H9 (cell line): ENCODE data around the gene MORN1. TPM values are rescaled to one million over a fixed set of nuclear protein-coding genes. Genes with fewer than 3 reads are reported as not detected.

Experiments
- DNase-seq: peaks from one replicate; pipeline ENCODE4 v3.0.0-alpha.2; 2017
- H2AFZ ChIP-seq: one replicate; pipeline ENCODE4 v1.6.1; 2013; ENCODE audit warnings: mild to moderate bottlenecking, low read length, control low read depth, moderate library complexity
- H2AK5ac ChIP-seq: 2 replicates; pipeline ENCODE4 v1.6.1; 2013; ENCODE audit warnings: low read length, control low read depth, mixed read lengths; ENCODE audit not compliant: insufficient read length
- H2BK120ac ChIP-seq: one replicate; pipeline ENCODE4 v1.6.1; 2013; ENCODE audit warnings: low read depth, mild to moderate bottlenecking, low read length, control low read depth, inconsistent platforms; ENCODE audit not compliant: poor library complexity, severe bottlenecking
- H2BK12ac ChIP-seq: 2 replicates; pipeline ENCODE4 v1.6.1; 2013; ENCODE audit warnings: low read length, control low read depth, mixed read lengths, low read depth; ENCODE audit not compliant: insufficient read length
- H2BK15ac ChIP-seq: 2 replicates; pipeline ENCODE4 v1.6.1; 2013; ENCODE audit warnings: low read depth, low read length, control low read depth
- H2BK20ac ChIP-seq: one replicate; pipeline ENCODE4 v1.6.1; 2013; ENCODE audit warnings: low read depth, mild to moderate bottlenecking, low read length, control low read depth, inconsistent platforms; ENCODE audit not compliant: poor library complexity, severe bottlenecking
- H2BK5ac ChIP-seq: 2 replicates; pipeline ENCODE4 v1.6.1; 2013; ENCODE audit warnings: low read length, control low read depth, mixed read lengths; ENCODE audit not compliant: insufficient read length
- H3K14ac ChIP-seq: 2 replicates; pipeline ENCODE4 v1.6.1; 2013; ENCODE audit warnings: low read length, control low read depth; ENCODE audit not compliant: insufficient read depth
- H3K18ac ChIP-seq: 2 replicates; pipeline ENCODE4 v1.6.1; 2013; ENCODE audit warnings: low read depth, mild to moderate bottlenecking, mixed read lengths, low read length, control low read depth; ENCODE audit not compliant: insufficient read length
- H3K23ac ChIP-seq: 2 replicates; pipeline ENCODE4 v1.6.1; 2013; ENCODE audit warnings: low read length, control low read depth, mixed read lengths, low read depth; ENCODE audit not compliant: insufficient read length
- H3K23me2 ChIP-seq: 2 replicates; pipeline ENCODE4 v1.6.1; 2013; ENCODE audit warnings: low read depth, mild to moderate bottlenecking, mixed read lengths, low read length, control low read depth; ENCODE audit not compliant: insufficient read length, poor library complexity, severe bottlenecking
- H3K27ac ChIP-seq: 2 replicates; pipeline ENCODE4 v1.5.1; 2013; ENCODE audit warnings: low read length, control low read depth, mixed read lengths, low read depth; ENCODE audit not compliant: insufficient read length
- H3K27me3 ChIP-seq: 2 replicates; pipeline ENCODE4 v1.6.1; 2013; ENCODE audit warnings: low read length, control low read depth, inconsistent platforms; ENCODE audit not compliant: insufficient read depth
- H3K4ac ChIP-seq: 2 replicates; pipeline ENCODE4 v1.6.1; 2013; ENCODE audit warnings: low read depth, mild to moderate bottlenecking, control low read depth, inconsistent platforms, low read length, moderate library complexity
- H3K4me1 ChIP-seq: 2 replicates; pipeline ENCODE4 v1.6.1; 2013; ENCODE audit warnings: low read length, control low read depth, inconsistent platforms; ENCODE audit not compliant: insufficient read depth
- H3K4me2 ChIP-seq: 2 replicates; pipeline ENCODE4 v1.6.1; 2013; ENCODE audit warnings: low read length, control low read depth, mixed read lengths; ENCODE audit not compliant: insufficient read length, insufficient read depth
- H3K56ac ChIP-seq: 2 replicates; pipeline ENCODE4 v1.6.1; 2013; ENCODE audit warnings: low read depth, mild to moderate bottlenecking, mixed read lengths, low read length, control low read depth; ENCODE audit not compliant: insufficient read length
- H3K79me1 ChIP-seq: 2 replicates; pipeline ENCODE4 v1.6.1; 2013; ENCODE audit warnings: low read depth, mild to moderate bottlenecking, moderate library complexity, low read length, control low read depth, inconsistent platforms; ENCODE audit not compliant: insufficient read depth, poor library complexity, severe bottlenecking
- H3K79me2 ChIP-seq: 2 replicates; pipeline ENCODE4 v1.6.1; 2013; ENCODE audit warnings: low read length, control low read depth, inconsistent platforms; ENCODE audit not compliant: insufficient read depth
- H3K9ac ChIP-seq: 2 replicates; pipeline ENCODE4 v1.6.1; 2013; ENCODE audit warnings: low read length, control low read depth, mixed read lengths; ENCODE audit not compliant: insufficient read length; ENCODE audit errors: extremely low read depth
- H3K9me3 ChIP-seq: one replicate; pipeline ENCODE4 v1.6.1; 2013; ENCODE audit warnings: low read depth, low read length, inconsistent platforms; ENCODE audit not compliant: control insufficient read depth
- H3T11ph ChIP-seq: one replicate; pipeline ENCODE4 v1.6.1; 2013; ENCODE audit warnings: mild to moderate bottlenecking, low read length, control low read depth, inconsistent platforms
- H4K20me1 ChIP-seq: one replicate; pipeline ENCODE4 v1.6.1; 2013; ENCODE audit not compliant: control insufficient read depth, insufficient read length, insufficient read depth
- H4K5ac ChIP-seq: 2 replicates; pipeline ENCODE4 v1.6.1; 2013; ENCODE audit warnings: low read depth, mild to moderate bottlenecking, mixed read lengths, low read length, control low read depth; ENCODE audit not compliant: insufficient read length
- H4K8ac ChIP-seq: replicated peaks from 2 replicates; pipeline ENCODE4 v1.6.1; 2013; ENCODE audit warnings: low read length, control low read depth, mixed read lengths, low read depth; ENCODE audit not compliant: insufficient read length
- H4K91ac ChIP-seq: 2 replicates; pipeline ENCODE4 v1.6.1; 2013; ENCODE audit warnings: low read depth, mild to moderate bottlenecking, moderate library complexity, mixed read lengths, low read length, control low read depth; ENCODE audit not compliant: insufficient read length
- H3K27ac Mint-ChIP-seq, 3 experiments: 2 replicates in 2 of 3; 3 replicates in 1 of 3; pipeline ENCODE4 v1.8.0; 2020 to 2021; ENCODE audit warnings: mixed read lengths in 3 of 3, mild to moderate bottlenecking in 1 of 3, moderate library complexity in 1 of 3
- H3K27me3 Mint-ChIP-seq: 2 replicates; pipeline ENCODE4 v1.8.0; 2021; ENCODE audit warnings: low read depth, mild to moderate bottlenecking, moderate library complexity, mixed read lengths
- H3K36me3 Mint-ChIP-seq, 3 experiments: 2 replicates in 2 of 3; 3 replicates in 1 of 3; pipeline ENCODE4 v1.8.0; 2020 to 2021; ENCODE audit warnings: low read depth in 3 of 3, mixed read lengths in 3 of 3; ENCODE audit not compliant: insufficient read depth in 1 of 3
- H3K4me1 Mint-ChIP-seq, 2 experiments: 2 replicates each; pipeline ENCODE4 v1.8.0; 2020; ENCODE audit warnings: mixed read lengths in 2 of 2
- H3K4me3 Mint-ChIP-seq, 2 experiments: 2 replicates in 1 of 2; 3 replicates in 1 of 2; pipeline ENCODE4 v1.8.0; 2020 to 2021; ENCODE audit warnings: mild to moderate bottlenecking in 2 of 2, mixed read lengths in 2 of 2, moderate library complexity in 1 of 2
- H3K9me3 Mint-ChIP-seq, 2 experiments: 2 replicates in 1 of 2; 3 replicates in 1 of 2; pipeline ENCODE4 v1.8.0; 2020; ENCODE audit warnings: mild to moderate bottlenecking in 2 of 2, mixed read lengths in 2 of 2, moderate library complexity in 1 of 2
- CTCF ChIP-seq: fragments of 200-600 bp; sonication (generic); conservative IDR thresholded peaks from 3 replicates; pipeline ENCODE4 v1.8.0; 2021; ENCODE audit warnings: antibody characterized with exemption, mild to moderate bottlenecking
- WGBS: extraction: QIAGEN DNeasy Blood & Tissue Kit; methylation state at CpG from one replicate; pipeline ENCODE4 v1.1.7; 2013; ENCODE audit warnings: missing lambda C conversion rate, low lambda C conversion rate, mixed read lengths; ENCODE audit not compliant: insufficient read length; ENCODE audit errors: extremely low coverage; 5-methylcytosine and 5-hydroxymethylcytosine counted together
- total RNA-seq: library from RNA; stranded (reverse); gene quantifications from 2 replicates; pipeline ENCODE4 v1.2.1, GENCODE V29; 2021

Gene MORN1
- total RNA-seq, 1 experiment from 2014 or later = 12.7 TPM

GRCh38 chr1:2373551-2374251 lies 17.7 kb downstream of the MORN1 start:
- Mint-ChIP-seq H3K9me3 (no peaks in the 10 kb centered on the region; a peak in 1 of 5 replicates), H3K4me3 (no peak overlapping the region), H3K27ac (no peak overlapping the region), H3K27me3 (no peaks in the 10 kb centered on the region; the same call in none of the 2 replicates), H3K4me1 (no peaks in the 10 kb centered on the region), H3K36me3 (peaks cover 0 to 7% (median 0%) of the 10 kb centered on the region in 3 experiments; a peak in 4 of 7 replicates)
- no peak overlapping the region for H2BK5ac ChIP-seq
- H3K9ac ChIP-seq = no peak overlapping the region
- WGBS = no CpG with 5 or more reads among the region's 20 CpGs
- H2BK15ac ChIP-seq = no peak overlapping the region
- DNase-seq = no peak
- TF ChIP-seq CTCF = no peak
- no peak overlapping the region for H2BK12ac ChIP-seq
- H3K79me1 ChIP-seq = no peaks in the 10 kb centered on the region
- no peak overlapping the region for H3T11ph ChIP-seq
- no peak overlapping the region for H4K5ac ChIP-seq
- H2AFZ ChIP-seq = no peak overlapping the region
- H4K91ac ChIP-seq = no peak overlapping the region
- H3K4me1 ChIP-seq = no peaks in the 10 kb centered on the region
- H2AK5ac ChIP-seq = no peak overlapping the region
- no peak overlapping the region for H3K18ac ChIP-seq
- no peak overlapping the region for H3K27ac ChIP-seq
- H3K14ac ChIP-seq = no peak overlapping the region
- H3K56ac ChIP-seq = no peak overlapping the region
- H4K8ac ChIP-seq = no peak overlapping the region
- H3K23ac ChIP-seq = no peak overlapping the region
- H3K9me3 ChIP-seq = no peaks in the 10 kb centered on the region
- H2BK20ac ChIP-seq = no peak overlapping the region
- no peaks in the 10 kb centered on the region for H3K23me2 ChIP-seq
- H3K27me3 ChIP-seq = no peaks in the 10 kb centered on the region
- no peaks in the 10 kb centered on the region for H3K79me2 ChIP-seq
- H2BK120ac ChIP-seq = no peak overlapping the region
- H3K4ac ChIP-seq = no peak overlapping the region
- no peaks in the 10 kb centered on the region for H4K20me1 ChIP-seq
- H3K4me2 ChIP-seq = no peak overlapping the region
